SU-DHL-6 (cell line): ENCODE measurements around the gene PRKACA.

Experiments used
- H2AFZ ChIP-seq: fragments of 200-600 bp; sonication (generic); 2 replicates; pipeline ENCODE4 v1.6.1; 2014; ENCODE audit warnings: low read depth, mild to moderate bottlenecking, moderate library complexity, mixed read lengths, antibody characterized with exemption, low read length; ENCODE audit not compliant: severe bottlenecking
- H3F3A ChIP-seq: fragments of 200-600 bp; shearing (Covaris generic); 2 replicates; pipeline ENCODE4 v1.6.0; 2016; ENCODE audit warnings: antibody characterized with exemption, mild to moderate bottlenecking; ENCODE audit not compliant: insufficient read depth
- H3K27ac ChIP-seq: fragments of 200-600 bp; sonication (generic); 2 replicates; pipeline ENCODE4 v1.5.1; 2016; ENCODE audit warnings: low read depth, mild to moderate bottlenecking, low read length, moderate library complexity, mixed read lengths
- H3K27me3 ChIP-seq: fragments of 200-600 bp; sonication (generic), shearing (Covaris generic); 2 replicates; pipeline ENCODE4 v1.6.0; 2014; ENCODE audit warnings: mild to moderate bottlenecking, low read length
- H3K36me3 ChIP-seq: fragments of 200-600 bp; sonication (generic); 2 replicates; pipeline ENCODE4 v1.6.1; 2014; ENCODE audit warnings: mild to moderate bottlenecking, low read length, mixed read lengths
- H3K4me2 ChIP-seq: fragments of 300-600, 200-600 bp; shearing (Covaris generic), sonication (generic); 2 replicates; pipeline ENCODE4 v1.6.0; 2014; ENCODE audit warnings: low read length, low read depth, mild to moderate bottlenecking; ENCODE audit not compliant: poor library complexity, severe bottlenecking
- H3K4me3 ChIP-seq: fragments of 200-600 bp; sonication (generic); 2 replicates; pipeline ENCODE4 v1.5.1; 2014; ENCODE audit warnings: antibody characterized with exemption, low read length, mild to moderate bottlenecking, mixed read lengths; ENCODE audit not compliant: insufficient read depth, poor library complexity, severe bottlenecking
- H3K79me2 ChIP-seq: fragments of 200-600 bp; sonication (generic); 2 replicates; pipeline ENCODE4 v1.6.1; 2014; ENCODE audit warnings: mild to moderate bottlenecking, low read length, moderate library complexity; ENCODE audit not compliant: insufficient read depth
- H3K9ac ChIP-seq: fragments of 200-600 bp; sonication (generic); 2 replicates; pipeline ENCODE4 v1.7.0; 2014; ENCODE audit warnings: mild to moderate bottlenecking, low read length
- H3K9me2 ChIP-seq: fragments of 200-600 bp; sonication (generic); replicated peaks from 2 replicates; pipeline ENCODE4 v1.6.1; 2014; ENCODE audit warnings: low read length; ENCODE audit not compliant: insufficient read depth
- H3K9me3 ChIP-seq: fragments of 200-600 bp; sonication (generic); 2 replicates; pipeline ENCODE4 v1.6.1; 2014; ENCODE audit warnings: low read length, mixed read lengths; ENCODE audit not compliant: insufficient read depth
- H4K20me1 ChIP-seq: fragments of 200-600 bp; sonication (generic); 2 replicates; pipeline ENCODE4 v1.6.1; 2014; ENCODE audit warnings: low read depth, mild to moderate bottlenecking, antibody characterized with exemption, low read length, moderate library complexity, mixed read lengths
- EZH2phosphoT487 ChIP-seq: fragments of 200-600 bp; sonication (generic), shearing (Covaris generic); conservative IDR thresholded peaks from 2 replicates; pipeline ENCODE4 v1.6.1; 2018; ENCODE audit warnings: mild to moderate bottlenecking, antibody characterized with exemption, low read length, moderate library complexity, mixed read lengths
- TF ChIP-seq, protein P1 (sequence below): fragments of 200-600 bp; sonication (generic); IDR thresholded peaks from one replicate; pipeline ENCODE4 v1.5.1; 2017; ENCODE audit warnings: antibody characterized with exemption, mild to moderate bottlenecking, low read length, moderate library complexity; ENCODE audit not compliant: insufficient read depth, poor library complexity, severe bottlenecking

The PRKACA gene

DNA sequence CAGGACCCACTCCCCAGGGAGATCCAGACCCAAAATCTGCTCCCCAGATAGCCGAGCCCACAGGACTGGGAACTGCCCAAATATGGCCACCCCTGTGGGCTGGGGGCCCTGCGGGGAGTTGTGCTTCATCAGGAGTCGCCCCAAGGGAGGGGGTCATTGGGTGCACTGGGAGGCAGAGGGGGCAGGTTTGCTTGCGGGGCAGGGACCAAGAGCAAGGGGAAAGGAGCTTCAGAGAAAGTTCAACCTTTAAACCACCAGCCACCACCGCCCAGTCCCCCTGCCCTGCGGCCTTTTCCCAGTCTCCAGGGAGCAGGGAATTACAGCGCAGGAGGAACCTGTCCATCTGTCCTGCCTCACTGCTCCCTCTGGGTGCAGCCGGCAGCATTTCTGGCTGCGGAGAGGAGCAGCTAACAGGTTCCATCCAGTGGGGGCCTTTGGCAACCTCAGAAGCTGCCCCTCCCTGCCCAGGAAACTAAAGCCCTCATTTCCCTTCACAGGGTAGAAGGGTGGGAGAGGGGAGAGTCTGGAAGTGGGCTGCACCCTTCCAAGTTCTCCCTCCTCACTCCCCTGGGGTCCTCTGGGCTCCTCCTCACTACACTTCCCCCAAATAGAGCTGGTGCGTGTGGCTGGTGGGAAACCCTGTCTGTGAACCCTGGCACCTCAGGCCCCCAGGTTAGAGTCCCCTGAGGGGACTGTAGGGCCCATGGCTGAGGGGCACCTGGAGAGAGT, 32.6 kb upstream of the PRKACA start:
- Histone ChIP-seq H3K9ac (no peak overlapping the region), H4K20me1 (no peaks in the 10 kb centered on the region; the same call in 1 of the 2 replicates), H3K36me3 (no peaks in the 10 kb centered on the region), H3F3A (no peaks in the 10 kb centered on the region), H3K27ac (no peak overlapping the region), H3K4me2 (no peak overlapping the region), H3K27me3 (no peaks in the 10 kb centered on the region), H3K9me3 (no peaks in the 10 kb centered on the region), H2AFZ (no peak overlapping the region), H3K4me3 (no peak overlapping the region), H3K79me2 (no peaks in the 10 kb centered on the region), H3K9me2 (no peaks in the 10 kb centered on the region)
- TF ChIP-seq, protein P1, sequence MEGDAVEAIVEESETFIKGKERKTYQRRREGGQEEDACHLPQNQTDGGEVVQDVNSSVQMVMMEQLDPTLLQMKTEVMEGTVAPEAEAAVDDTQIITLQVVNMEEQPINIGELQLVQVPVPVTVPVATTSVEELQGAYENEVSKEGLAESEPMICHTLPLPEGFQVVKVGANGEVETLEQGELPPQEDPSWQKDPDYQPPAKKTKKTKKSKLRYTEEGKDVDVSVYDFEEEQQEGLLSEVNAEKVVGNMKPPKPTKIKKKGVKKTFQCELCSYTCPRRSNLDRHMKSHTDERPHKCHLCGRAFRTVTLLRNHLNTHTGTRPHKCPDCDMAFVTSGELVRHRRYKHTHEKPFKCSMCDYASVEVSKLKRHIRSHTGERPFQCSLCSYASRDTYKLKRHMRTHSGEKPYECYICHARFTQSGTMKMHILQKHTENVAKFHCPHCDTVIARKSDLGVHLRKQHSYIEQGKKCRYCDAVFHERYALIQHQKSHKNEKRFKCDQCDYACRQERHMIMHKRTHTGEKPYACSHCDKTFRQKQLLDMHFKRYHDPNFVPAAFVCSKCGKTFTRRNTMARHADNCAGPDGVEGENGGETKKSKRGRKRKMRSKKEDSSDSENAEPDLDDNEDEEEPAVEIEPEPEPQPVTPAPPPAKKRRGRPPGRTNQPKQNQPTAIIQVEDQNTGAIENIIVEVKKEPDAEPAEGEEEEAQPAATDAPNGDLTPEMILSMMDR: no peak
- no peak for TF ChIP-seq EZH2phosphoT487

DNA sequence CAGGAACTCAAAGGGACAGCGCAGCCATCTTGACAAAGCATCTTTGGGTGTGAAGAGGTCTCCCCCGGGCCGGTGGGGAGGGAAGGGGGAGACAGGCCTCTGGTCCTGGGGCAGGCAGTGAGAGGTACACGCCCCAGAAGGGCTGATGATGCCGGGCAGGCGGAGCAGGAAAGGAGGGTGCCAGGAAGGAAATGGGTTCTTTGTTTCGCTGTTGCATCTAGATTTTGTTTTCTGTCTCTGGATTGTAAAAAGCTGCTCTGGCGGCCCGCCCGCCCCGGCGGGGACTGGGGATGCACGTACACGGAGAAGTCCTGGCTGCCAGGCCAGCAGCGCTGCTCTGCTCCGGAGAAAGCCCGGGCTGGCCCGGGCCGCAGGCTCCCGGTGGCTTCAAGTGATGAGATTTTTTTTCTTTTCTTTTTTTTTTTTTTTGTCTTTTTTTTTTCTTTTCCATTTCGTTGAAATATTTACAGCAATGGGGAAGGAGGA, 32.0 kb upstream of the PRKACA start:
- no peaks in the 10 kb centered on the region; the same call in 1 of the 2 replicates for H4K20me1 ChIP-seq
- no peak overlapping the region for H3K27ac ChIP-seq
- no peaks in the 10 kb centered on the region for H3K9me2 ChIP-seq
- no peaks in the 10 kb centered on the region for H3K9me3 ChIP-seq
- H3F3A ChIP-seq: no peaks in the 10 kb centered on the region
- no peaks in the 10 kb centered on the region for H3K27me3 ChIP-seq
- no peak overlapping the region for H2AFZ ChIP-seq
- TF ChIP-seq EZH2phosphoT487: no peak
- TF ChIP-seq, protein P1: no peak
- H3K79me2 ChIP-seq: no peaks in the 10 kb centered on the region
- no peaks in the 10 kb centered on the region for H3K36me3 ChIP-seq
- H3K4me3 ChIP-seq: no peak overlapping the region
- no peak overlapping the region for H3K9ac ChIP-seq
- no peak overlapping the region for H3K4me2 ChIP-seq

DNA sequence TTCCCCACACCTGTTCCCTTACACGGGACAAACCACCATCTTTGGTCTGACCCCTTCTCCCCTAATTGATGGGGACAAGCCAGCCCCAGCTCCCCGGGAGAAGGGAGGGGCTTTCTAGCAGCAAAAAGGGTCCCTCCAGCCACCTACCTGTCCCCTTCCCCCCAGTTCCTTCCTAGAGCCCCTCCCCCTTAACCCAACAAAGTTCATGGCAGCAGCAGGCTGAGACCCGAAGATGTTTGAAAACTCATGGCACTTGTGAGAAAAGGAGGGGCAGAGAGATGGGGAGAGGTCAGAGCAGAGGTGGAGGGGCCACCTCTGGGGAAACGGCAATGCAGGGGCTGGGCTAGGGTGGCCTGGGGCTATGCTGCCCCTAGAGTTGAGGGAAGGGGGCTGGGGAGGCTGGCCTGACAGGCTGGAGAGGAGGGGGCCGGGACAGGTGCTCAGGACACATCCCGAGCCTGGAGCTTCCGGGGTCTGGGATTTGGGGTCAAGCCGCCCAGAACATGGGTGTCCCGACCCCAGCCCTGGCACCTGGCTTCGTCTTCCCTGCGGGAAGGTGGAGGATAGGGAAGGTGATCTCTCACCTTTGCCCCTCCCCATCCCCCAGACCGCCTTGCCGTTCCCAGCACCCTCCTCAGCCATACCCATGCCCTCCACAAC, 31.3 kb upstream of the PRKACA start:
- H4K20me1 ChIP-seq: no peaks in the 10 kb centered on the region; the same call in 1 of the 2 replicates
- no peaks in the 10 kb centered on the region for H3K36me3 ChIP-seq
- H3K4me3 ChIP-seq: no peak overlapping the region
- H3K27ac ChIP-seq: no peak overlapping the region
- no peaks in the 10 kb centered on the region for H3K9me2 ChIP-seq
- H3K9ac ChIP-seq: no peak overlapping the region
- H3K4me2 ChIP-seq: no peak overlapping the region
- H3F3A ChIP-seq: no peaks in the 10 kb centered on the region
- no peak for TF ChIP-seq EZH2phosphoT487
- TF ChIP-seq, protein P1: no peak
- no peaks in the 10 kb centered on the region for H3K79me2 ChIP-seq
- H2AFZ ChIP-seq: no peak overlapping the region
- no peaks in the 10 kb centered on the region for H3K27me3 ChIP-seq
- H3K9me3 ChIP-seq: no peaks in the 10 kb centered on the region
